ENCODE measurements around the gene FOS.
"Not testable (repeated sequence)": the region's sequence is repeated elsewhere in the genome, so short reads cannot be mapped to it uniquely, and the experiment has no call there.

FOS gene

DNA sequence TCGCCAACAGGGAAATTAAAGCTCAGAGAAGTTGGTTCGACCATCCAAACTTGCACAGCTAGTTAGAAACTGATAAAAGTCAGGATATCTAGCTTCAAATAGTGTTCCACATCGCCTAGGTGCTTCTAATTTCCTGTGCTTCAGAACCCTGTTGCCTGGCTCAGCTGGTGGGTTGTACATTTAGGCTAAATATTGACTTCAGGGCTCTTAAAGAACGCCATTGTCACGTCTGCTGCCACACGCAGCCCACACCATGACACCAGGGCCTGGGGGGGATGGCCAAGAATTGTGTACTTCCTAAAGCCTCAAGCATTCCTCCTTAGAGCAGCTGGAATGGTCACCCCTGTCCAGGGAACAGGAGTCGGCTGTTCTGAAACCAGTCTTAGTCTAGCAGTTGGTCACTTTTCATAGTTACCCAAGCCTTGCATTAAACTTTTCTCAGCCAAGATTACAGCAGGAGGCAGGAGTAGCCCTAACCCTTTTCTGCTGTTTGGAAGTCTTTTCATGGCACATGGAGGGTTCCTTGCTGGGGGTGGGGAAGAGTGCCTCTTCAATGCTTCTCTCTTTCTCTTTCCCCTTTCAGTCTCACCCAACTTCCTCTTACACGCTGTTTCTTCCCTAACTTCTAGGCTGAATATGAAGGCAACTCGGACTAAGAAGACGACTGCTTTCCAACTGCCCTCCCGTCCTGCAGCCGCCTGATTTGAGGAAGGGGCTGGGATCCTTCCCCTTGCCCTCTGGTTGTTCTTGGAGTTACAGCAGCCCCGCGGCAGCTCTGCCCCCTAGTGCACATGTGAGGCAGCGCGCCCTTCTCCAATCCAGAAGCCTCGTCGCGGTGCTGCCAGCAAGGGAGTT is 17.1 kb downstream of the FOS start:
- peak; percentile 42 to 45 for DNase-seq

DNA sequence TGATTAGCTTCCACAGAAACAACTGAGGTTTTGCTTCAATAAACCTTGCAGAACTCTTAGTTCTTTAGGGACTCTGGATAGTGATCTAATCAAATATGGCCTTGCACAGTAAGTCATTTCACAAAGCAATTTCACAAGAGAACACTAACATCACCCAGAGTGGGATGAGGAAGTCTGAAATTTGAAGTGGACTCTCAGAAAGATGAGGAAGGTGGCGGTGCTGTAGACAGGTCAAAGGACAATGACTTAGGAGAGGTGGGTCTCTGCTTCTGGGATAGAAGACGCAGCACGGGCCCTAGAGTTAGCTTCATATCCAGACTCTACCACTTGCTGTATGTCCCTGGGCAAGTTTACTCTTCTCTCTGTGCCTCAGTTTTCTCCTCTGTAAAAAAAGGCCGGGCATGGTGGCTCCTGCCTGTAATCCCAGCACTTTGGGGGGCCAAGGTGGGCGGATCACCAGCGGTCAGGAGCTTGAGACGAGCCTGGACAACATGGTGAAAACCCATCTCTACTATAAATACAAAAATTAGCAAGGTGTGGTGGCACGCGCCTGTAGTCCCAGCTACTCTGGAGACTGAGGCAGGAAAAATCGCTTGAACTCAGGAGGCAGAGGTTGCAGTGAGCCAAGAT is 18.9 kb downstream of the FOS start:
- DNase-seq = no peak

DNA sequence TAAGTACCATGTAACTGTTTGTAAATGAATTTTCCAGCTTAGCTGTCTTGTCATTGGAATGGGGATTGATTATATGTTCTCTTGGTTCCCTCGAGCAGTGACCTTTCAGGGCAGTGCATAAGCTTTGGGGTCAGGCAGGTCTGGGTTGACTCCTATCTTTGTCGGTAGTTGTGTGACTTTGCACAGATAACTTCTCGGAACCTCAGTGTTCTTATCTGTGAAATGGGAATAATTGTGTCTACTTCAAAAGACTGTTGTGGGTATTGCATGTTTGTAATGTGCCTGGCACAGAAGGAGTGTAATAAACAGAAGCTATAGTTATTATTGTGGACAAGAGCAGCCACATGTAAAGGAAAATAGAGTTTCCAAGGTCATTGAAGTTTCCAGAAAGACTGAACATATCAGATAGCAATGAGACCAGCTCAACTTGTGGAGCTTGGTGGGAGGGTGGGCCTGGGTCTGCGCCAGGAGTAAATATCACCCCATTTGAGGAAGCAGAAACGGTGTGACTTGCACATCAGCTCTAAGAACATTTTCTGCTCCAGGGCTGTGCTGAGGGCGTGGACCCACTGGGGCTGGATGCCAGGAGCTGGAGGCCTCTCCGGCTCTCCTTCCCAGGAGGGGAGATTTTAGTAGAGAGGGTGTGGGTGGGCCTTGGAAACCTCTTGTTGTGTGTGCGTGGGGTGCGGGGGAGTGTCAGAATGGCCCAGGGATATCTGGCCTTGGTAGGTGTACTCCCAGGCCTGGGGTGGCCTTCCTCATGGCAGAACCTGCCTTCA is 19.7 kb downstream of the FOS start:
- DNase-seq = no peak

DNA sequence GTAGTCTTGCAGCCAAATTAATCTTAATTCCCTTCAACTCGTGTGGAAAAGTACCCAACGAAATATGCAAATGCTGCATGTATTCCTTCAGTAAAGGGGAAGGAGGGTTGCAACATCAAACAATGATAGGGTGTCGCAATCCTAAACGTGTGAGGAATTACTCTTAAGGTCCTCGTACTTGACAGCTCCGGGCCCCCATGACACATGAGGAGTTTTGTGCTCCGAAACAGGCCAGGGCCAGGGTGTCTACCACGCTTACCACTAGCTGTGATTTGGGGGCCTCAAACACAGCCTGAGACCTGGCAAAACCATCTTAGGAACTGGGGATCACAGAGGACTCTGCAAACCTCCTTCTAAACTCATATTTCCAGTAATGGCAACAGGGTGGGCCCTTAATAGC is 20.4 kb downstream of the FOS start:
- DNase-seq = no peak

DNA sequence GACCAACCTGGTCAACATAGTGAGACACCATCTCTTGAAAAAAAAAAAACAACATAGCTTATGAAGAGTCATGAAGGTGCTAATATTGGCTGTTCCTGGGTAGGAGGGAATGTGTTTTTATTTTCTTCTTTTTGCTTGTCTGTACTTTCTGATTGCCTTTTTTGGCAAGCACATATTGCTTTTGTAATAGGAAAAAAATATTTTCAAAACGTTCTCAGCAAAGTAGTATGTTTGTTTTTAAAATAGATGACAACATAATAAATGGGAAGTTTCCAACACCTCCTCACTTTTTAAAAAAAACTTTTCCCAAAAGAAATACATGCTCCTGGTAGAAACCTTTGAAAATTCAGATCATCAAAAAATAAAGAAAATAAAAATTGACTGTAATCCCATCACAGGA is 20.9 kb downstream of the FOS start:
- no peak for DNase-seq

DNA sequence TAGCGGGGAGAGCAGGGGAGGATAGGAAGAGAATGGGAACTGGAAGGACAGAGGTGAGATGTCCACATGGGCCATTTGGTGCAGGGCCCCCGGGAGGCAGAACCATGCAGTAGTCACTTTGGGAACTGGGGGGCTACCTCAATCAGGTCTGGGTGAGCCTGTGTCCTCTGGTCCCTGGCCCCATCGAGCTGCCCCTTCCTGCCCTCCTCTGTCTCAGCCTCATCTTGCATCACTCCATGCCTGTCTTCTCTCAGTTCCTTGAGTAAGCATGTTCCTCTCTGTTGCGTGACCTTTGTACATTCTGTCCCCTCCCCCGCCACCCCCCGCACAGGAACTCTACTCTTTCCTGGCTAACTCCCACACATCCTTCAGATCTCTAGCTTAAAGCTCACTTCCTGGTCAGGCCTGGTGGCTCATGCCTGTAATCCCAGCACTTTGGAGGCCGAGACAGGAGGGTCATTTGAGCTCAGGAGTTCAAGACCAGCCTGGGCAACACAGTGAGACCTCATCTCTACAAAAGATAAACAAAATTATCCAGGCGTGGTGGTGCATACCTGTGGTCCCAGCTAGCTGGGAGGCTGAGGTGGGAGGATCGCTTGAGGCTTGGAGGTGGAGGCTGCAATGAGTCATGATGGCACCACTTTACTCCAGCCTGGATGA is 23.2 kb downstream of the FOS start:
- no peak for DNase-seq

DNA sequence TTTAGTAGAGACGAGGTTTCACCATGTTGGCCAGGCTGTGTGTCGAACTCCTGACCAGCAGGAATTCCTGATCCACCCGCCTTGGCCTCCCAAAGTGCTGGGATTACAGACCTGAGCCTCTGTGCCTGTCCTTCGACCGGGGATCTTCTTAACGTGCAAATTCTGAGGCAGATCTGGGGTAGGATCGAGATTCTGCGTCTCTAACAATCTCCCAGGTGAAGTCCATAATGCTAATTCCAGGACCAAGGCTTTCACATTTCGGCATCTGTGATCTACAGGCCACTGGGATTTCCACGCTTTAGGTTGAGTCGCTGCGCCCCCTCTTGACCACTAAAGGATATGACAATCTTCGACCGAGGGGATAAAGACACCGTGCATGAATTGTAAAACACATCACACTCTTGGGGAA is 24.8 kb downstream of the FOS start:
- DNase-seq = peak in 1 of 2 experiments; percentile 55

DNA sequence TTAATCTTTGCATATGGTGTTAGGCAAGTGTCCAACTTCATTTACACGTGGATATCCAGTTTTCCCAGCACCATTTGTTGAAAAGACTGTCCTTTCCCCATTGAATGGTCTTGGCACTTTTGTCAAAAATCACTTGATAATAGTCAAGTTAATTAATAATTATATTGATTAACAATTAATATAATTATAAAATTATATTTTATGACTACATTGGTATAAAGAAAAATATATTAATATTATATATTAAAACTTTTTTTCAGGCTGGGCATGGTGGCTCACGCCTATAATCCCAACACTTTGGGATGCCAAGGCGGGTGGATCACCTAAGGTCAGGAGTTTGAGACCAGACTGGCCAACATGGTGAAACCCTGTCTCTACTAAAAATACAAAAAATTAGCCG is 27.8 kb downstream of the FOS start:
- not testable (repeated sequence) for DNase-seq

DNA sequence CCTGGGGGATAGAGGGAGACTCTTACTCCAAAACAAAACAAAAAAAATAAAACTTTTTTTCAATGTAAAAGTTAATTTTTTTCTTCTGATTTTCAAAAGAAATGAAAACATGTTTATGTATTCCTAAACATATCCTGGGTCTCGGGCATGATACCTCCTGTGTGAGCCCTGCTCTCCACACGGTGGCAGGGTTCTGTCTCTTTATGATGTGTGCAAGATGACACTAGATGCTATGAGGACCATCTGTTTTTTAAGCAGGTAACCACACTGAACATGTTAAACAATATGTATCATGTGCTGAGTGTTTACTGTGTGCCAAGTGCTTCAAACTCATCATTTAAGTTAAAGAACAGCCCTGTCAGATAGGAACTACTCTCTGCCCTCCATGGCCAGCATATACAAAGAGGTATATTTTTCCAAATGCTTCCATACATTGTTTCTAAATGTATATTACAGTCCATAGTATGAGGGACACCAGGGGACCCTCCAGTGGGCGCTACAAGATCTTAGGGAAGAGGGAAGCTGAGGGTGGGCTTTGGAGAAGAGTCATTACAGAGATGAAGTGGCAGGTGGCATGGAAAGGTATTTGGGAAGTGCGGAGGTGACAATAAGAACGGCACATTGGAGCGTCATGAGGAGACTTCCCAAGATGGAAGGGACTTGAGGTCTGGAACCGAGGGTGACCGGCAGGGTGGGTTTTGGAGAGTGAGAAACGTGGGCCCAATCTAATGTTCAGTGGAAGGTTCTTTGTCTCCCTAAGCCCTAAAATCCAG is 28.5 kb downstream of the FOS start:
- peak in 1 of 2 experiments; percentile 78 for DNase-seq

DNA sequence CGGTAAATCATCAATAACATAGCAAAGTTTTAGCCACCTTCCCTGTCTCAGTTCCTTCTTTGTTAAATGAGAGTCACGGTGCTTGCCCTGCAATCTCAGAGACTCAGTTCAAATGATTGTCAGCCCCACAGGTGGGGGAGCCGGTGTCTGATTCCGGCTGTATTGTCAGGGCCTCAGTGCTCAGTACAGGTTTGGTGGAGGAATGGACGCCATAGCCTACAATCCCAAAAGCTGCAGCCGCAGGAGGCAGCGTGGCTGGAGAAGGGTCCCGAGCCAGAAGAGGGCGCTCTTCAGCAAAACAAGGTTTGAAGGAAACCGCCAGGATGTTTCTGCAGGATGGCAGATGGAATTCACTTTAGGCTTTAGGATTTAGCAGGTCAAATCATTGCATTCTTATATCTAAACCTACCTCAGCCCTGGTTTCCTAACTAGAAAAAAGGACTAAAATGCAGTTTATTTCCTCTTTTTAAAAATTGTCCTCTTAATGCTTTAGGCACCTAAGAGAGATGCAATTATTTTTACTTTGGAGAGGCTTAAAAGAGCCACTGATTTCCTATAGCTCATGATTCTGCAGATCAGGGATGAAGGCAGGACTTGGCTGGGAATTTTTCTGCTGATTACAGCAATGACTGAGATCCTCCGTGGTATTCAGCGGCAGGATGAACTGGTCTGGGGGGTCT is 29.2 kb downstream of the FOS start:
- DNase-seq = peak; percentile 80 to 90

DNA sequence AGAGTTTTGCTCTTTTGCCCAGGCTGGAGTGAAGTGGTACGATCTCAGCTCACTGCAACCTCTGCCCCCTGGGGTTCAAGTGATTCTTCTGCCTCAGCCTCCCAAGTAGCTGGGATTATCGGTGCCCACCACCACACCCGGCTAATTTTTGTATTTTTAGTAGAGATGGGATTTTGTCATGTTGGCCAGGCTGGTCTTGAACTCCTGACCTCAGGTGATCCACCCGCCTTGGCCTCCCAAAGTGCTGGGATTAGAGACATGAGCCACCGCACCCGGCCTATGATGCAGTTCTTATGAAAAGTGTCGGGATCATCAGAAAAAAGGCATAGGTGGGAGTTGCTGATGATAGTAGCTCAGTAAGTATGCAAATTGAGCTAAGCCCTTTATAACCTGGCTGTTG is 30.4 kb downstream of the FOS start:
- DNase-seq = not testable (repeated sequence)

DNA sequence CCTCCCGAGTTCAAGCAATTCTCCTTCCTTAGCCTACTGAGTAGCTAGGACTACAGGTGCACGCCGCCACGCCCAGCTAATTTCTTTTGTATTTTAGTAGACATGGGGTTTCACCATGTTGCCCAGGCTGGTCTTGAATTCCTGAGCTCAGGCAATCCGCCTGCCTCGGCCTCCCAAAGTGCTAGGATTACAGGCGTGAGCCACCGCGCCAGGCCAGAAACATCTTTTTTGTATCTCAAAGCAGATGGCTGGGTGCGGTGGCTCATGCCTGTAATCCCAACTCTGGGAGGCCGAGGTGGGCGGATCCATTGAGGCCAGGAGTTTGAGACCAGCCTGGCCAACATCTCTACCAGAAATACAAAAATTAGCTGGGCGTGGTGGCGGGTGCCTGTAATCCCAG is 30.9 kb downstream of the FOS start:
- DNase-seq = not testable (repeated sequence)

DNA sequence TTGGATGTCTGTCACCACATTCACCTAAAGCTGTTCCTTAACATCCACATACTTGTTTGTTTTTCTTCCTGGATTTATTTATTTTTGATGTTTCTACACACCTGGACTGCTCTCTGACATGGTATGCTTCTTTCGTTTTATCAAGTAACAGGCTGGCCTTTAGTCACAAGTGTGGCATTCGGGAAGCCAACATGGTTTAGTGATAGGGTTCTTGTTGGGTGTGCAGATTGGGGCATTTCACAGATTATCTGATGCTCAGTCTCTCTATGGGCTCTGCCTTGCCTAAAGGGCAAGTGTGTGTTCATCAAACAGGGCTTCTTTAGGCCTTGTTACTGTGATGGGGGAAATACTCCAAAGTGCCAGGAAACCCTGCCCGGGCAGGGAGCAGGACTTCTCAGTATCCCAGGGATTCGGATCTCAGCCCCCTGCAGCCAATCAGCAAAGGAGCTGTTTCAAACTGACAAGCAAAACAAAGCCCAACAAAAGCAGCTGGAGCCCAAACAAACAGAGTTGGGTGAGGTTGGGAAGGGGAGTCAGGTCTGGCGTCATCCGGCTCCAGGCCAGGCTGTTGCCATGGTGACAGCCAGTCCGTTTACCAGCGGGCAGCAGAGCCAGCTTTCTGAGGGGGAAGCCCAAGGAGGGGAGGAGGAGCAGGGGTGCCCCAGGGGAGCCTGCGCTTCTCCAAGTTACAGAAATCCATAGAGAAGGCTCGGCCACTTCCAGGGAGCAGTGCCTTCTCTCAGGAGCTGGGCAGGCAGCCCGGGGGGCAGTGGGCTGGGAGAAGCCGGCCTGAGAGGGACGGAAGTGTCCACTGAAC is 31.9 kb downstream of the FOS start:
- DNase-seq = peak in 1 of 2 experiments; percentile 23

DNA sequence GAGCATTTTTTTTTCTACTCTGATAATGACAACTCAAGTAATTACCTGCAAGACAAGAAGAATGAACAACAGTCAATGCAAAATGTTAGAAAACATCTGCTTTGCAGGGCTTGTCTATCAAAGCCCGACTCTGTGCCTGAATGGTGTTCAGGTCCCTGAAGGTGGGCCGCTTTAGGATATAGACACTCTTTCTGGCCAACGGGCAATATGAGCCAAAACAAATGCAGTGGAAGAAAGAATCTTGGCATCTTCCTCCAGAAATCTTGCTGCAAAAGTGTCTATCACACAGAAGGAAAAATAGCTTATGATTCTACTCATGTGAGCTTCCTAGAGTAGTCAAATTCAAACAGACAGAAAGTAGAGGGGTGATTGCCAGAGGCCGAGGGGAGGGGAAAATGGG is 32.7 kb downstream of the FOS start:
- no peak for DNase-seq

DNA sequence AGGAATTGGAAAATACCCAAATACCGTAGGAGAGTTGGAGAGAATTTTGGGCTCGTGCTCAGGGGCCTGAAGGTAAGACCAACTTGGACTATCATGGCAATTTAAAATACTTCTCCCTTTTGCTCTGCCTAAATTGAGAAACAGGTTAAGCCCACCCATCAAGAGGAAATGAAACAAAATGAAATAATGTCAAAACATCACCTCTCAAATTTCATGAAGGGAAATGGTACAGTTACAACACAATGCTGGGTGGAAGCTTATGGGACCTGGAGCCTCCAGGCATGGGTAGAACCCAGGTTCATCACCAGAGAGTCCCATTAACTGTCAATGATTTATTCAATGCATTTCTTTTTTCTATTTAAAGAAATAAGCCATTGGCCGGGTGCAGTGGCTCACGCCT is 33.7 kb downstream of the FOS start:
- no peak for DNase-seq

DNA sequence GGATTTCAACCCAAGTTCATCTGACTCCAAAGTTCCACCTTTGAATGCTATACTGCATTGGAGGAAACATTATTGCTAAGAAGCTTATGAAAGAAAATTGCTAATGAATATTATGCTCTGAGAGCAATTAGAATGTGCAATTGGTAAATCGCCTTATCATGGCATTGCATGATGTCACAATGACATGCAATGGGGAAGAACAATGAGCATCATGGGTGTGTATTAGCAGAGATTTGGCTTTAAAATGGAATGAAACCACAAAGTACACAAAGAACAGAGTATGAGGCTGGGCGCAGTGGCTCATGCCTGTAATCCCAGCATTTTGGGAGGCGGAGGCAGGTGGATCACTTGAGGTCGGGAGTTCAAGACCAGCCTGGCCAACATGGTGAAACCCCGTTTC is 34.7 kb downstream of the FOS start:
- no peak for DNase-seq

DNA sequence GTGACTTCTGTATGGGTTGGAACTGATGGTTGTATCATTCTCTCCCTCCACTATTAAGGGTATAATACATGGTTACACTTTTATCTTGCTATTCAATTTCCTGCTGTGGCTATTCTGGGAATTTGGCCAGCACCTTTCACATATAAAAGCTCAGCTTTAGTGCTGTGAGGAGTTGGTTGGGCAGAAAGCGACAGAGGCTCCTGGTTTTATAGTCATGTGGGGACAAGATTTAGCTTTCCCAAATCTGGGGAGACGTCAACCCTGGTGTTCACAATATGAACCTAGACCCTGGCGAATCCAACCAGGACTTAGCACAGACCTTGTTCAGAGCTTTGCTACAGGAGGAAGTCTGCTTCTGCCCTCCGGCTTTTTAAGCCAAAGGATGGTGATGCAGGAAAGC is 36.5 kb downstream of the FOS start:
- no peak for DNase-seq

DNA sequence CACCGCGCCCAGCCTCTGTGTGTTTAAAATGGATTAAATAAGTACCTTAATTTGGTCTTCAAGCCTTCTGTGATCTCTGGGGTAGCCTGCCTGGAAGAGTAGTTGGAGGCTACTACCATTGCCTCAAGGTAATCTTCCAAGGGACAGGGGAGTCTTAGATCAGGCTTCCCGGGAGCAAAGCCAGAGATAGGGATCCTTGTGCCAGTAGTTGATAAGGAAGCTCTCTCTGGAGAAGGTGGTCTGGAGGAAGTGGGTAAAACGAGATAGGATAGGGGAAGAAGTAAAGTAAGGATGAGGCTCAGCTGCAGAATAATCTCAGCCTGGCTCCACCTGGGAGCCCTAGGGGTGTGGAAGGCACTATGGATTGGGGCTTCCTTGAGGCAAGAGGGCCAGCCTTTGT is 38.5 kb downstream of the FOS start:
- DNase-seq = no peak

DNA sequence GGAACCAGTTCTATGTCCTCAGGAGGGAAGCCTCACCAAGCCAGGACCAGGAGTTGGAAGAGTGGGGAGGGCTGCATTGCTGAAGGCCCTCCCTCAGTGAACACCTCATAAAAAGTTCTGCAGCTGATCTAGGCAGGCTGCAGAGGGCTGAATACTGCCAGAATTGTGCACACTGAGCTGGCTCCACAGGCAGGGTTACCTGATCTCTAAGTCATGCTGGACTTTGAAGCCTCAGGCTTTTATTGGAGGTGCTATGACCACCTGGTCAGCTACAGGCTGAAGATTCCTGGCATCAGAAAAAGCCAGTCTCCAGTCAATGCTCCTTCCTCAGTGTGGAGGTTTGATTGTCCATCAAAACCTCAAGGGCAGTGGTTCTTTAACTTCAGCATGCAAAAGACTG is 39.7 kb downstream of the FOS start:
- no peak for DNase-seq

DNA sequence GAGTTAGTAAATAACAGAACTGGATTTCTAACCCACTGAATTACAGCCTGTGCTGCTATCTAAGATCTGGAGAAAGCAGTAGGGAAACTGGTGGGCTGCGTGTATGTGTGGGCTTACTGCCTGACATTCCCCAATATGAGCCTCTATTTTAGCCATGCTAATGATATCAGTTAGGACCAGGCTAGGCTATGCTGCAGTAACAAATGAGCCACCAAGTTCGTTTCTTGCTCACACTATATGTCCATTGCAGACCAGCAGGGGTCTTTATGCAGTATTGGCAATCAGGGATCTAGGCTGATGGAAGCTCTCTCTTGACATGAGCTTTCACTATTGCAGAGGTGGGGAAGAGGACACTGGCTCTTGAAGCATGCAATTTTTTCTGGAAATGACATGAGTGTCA is 40.4 kb downstream of the FOS start:
- no peak for DNase-seq

DNA sequence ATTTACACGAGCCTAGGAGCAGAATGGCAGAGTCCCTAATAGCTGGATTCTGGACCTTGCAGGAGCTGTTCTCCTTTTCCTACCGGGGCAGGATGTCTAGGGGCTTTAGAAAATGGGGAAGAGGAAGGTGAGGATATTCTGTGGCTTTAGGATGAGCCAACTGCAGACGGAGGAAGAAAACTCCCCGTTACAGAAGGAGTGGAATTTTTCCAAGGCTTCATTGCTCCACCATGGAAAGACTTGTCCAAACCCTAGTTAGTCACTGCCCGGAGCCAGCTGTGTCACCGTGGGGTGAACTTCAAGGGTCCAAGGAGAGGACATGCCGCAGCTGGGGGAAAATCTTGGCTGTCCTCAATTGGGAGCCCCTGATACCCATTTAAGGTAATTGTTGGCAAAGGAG is 41.6 kb downstream of the FOS start:
- no peak for DNase-seq

Data from NCI-H187 (cell line).